Neural progenitor cell (in vitro differentiated cells): ENCODE measurements around the gene GUCD1.
"Not testable (repeated sequence)": the region's sequence is repeated elsewhere in the genome, so short reads cannot be mapped to it uniquely, and the experiment has no call there.

Experiments
- EZH2 ChIP-seq: fragments of 200-600 bp; sonication (generic); IDR thresholded peaks from 2 replicates; pipeline ENCODE4 v1.6.1; 2017; ENCODE audit warnings: antibody characterized with exemption, mild to moderate bottlenecking, moderate library complexity
- EZH2phosphoT487 ChIP-seq: fragments of 200-600 bp; sonication (generic); IDR thresholded peaks from 2 replicates; pipeline ENCODE4 v1.6.1; 2017; ENCODE audit warnings: antibody characterized with exemption
- TF ChIP-seq, protein P1 (sequence below): fragments of 200-600 bp; sonication (generic); IDR thresholded peaks from 2 replicates; pipeline ENCODE4 v1.5.1; 2017; ENCODE audit warnings: antibody characterized with exemption, mild to moderate bottlenecking

DNA sequence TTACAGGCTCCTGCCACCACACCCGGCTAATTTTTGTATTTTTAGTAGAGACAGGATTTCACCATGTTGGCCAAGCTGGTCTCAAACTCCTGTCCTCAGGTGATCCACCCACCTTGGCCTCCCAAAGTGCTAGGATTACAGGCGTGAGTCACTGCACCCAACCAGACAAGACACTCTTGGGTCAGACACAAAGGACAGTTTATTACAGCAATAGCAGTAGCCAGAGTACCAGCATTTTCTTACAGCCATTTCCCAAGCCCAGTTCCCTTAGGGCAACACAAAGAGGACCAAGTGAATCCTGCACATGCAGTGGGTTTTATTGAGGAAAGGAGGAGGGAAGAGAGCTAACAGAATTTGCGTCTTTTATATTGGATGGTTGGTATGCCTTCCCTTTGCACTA is 24.0 kb downstream of the GUCD1 start:
- TF ChIP-seq, protein P1, sequence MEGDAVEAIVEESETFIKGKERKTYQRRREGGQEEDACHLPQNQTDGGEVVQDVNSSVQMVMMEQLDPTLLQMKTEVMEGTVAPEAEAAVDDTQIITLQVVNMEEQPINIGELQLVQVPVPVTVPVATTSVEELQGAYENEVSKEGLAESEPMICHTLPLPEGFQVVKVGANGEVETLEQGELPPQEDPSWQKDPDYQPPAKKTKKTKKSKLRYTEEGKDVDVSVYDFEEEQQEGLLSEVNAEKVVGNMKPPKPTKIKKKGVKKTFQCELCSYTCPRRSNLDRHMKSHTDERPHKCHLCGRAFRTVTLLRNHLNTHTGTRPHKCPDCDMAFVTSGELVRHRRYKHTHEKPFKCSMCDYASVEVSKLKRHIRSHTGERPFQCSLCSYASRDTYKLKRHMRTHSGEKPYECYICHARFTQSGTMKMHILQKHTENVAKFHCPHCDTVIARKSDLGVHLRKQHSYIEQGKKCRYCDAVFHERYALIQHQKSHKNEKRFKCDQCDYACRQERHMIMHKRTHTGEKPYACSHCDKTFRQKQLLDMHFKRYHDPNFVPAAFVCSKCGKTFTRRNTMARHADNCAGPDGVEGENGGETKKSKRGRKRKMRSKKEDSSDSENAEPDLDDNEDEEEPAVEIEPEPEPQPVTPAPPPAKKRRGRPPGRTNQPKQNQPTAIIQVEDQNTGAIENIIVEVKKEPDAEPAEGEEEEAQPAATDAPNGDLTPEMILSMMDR, result not testable (repeated sequence)
- TF ChIP-seq EZH2phosphoT487, EZH2: not testable (repeated sequence)
